GM19395 (cell line): ENCODE measurements around the gene JMJD6.
"Not testable (repeated sequence)": the region's sequence is repeated elsewhere in the genome, so short reads cannot be mapped to it uniquely, and the experiment has no call there.

Experiments
- ATAC-seq: cut with Tn5 transposase; IDR thresholded peaks from one replicate; pipeline ENCODE4 v1.9.1; 2021; ENCODE audit warnings: mild to moderate bottlenecking, moderate library complexity; ENCODE audit not compliant: unreplicated experiment

Gene JMJD6

DNA sequence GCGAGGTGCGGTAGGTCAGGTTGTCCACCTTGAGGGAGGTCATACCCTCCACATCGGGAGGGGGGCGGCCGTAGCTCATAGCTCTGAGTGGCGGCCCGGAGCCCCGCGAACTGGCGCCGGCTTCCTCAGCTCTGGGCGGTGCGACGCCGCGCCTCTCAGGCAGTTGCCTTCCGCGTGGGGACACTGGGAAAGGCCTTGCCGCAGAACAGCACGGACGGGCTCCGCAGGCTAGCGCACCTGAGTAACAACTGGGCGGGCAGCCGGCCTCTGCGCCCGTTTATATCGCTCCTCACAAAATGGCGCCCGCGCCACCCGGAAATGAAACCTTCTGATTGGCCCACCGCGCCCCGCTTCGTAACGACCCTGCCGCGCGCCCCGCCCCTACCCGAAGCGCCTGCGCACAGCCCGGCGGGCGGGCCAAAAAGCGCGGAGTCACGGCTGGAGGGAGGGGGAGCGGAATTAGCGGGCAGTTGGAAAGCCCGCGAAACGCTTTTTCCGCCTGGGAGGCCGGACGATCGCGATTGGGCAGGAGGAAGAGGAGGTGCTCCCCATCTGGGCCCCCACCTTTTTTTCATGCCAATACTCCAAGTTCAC is 10.8 kb upstream of the JMJD6 start, which contains the start of gene SRSF2:
TSS of gene SRSF2 (minus strand) at position 250 of the 594 bp plus-strand sequence. CDS start at position 79, 171 bp downstream.
- peak; percentile 66 for ATAC-seq

GRCh38 chr17:76736349-76737081 is 10.1 kb upstream of the JMJD6 start:
- ATAC-seq = peak; percentile 5

- ATAC-seq = no peak
These were observed 9.4 kb upstream of the JMJD6 start for GRCh38 chr17:76735586-76736348.

DNA sequence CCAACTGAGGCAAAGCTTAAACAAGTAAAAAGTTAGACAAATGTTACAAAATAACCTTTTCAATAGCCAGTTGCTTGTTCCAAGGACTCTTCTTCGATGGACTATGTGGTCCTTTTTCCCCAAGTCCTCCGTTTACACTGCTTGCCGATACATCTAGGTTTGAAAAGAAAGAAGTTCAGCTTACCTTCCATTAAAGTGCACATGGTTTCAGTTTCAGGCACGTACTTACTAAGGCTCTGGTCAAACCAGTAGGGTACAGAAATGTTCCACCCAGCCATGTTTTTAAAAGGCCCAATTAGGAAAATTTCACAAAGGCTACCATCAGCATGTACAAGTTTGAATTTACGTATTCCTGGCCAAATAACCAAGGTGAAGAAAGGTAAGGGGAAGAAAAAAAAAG is 8.6 kb upstream of the JMJD6 start:
- no peak for ATAC-seq

GRCh38 chr17:76734080-76734840 is 7.9 kb upstream of the JMJD6 start:
- no peak for ATAC-seq

DNA sequence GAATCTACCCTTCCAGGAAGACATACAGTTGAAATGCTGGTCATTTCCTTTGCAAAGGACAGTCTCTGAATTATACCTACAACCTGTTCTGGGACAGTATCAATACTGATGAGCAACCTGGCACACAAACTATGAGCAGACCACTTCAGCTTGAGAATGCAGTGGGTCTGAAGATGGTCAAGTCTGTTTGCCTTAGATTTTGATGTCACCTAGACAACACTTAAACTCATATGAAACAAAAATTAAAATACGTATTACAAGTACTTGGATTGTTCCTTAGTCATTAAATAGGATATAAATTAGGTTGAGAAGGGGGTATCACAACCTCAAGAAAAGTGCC is 7.2 kb upstream of the JMJD6 start:
- ATAC-seq = no peak

DNA sequence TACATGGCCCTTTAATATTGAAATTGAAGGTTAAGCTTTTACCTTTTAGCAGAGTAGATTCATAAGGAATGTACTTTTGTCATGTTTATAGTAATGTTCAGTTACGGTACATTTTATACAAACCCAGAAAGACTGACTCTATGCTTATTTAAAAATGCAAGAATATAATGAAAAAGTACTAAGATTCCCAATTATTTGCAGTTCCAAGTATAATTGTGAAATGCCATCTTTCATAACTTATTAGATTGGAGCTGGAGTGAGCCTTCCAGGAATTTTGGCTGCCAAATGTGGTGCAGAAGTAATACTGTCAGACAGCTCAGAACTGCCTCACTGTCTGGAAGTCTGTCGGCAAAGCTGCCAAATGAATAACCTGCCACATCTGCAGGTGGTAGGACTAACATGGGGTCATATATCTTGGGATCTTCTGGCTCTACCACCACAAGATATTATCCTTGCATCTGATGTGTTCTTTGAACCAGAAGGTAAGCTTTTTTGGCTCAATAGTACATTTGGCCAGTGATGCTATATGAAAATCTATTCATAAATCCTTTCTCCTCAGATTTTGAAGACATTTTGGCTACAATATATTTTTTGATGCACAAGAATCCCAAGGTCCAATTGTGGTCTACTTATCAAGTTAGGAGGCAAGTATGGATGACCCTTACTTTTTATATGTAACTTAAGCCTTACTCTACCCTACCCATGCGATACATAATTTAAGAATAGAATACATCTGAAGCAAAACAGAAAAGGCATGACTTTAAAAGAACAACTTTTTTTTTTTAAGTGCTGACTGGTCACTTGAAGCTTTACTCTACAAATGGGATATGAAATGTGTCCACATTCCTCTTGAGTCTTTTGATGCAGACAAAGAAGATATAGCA is 6.6 kb upstream of the JMJD6 start:
- no peak for ATAC-seq

GRCh38 chr17:76731800-76732733 is 5.7 kb upstream of the JMJD6 start:
- ATAC-seq = not testable (repeated sequence)

DNA sequence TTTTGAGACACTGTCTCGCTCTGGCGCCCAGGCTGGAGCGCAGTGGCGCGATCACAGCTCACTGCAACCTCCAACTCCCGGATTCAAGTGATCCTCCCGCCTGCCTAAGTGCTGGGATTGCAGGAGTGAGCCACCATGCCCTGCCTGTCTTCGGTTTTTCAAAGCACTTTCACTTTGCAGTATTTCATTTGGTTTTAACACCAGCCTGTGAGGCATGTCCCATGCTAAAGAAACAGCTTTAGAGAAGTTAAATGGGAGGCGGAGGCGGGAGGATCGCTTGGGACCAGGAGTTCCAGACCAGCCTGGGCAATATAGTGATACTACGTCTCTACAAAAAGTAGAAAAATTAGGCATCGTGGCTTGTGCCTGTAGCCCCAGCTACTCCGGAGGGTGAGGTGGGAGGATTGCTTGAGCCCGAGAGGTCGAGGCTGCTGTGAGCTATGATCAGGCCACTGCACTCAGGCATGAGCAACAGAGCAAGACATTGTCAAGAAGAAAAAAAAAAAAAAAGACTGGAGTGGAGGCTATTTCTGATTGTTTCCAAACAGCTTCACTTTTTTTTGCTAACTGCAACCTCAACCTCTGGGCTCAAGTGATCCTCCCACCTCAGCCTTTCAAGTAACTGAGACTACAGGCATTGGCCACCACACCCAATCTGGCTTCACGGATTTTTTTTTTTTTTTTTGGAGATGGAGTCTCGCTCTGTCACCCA is 1.5 kb upstream of the JMJD6 start:
- ATAC-seq = no peak

- ATAC-seq = peak; percentile 50
These were observed 641 bp upstream of the JMJD6 start, which contains the start of gene METTL23 for GRCh38 chr17:76726776-76727718. Gene METTL23, plus strand, starts transcription at chr17:76726839. Its CDS starts 2,872 bp downstream, at chr17:76729711.

- peak; percentile 19 for ATAC-seq
These were observed 701 bp downstream of the JMJD6 start for GRCh38 chr17:76725580-76726230.

GRCh38 chr17:76723812-76724211 is 2.6 kb downstream of the JMJD6 start:
- ATAC-seq = no peak

GRCh38 chr17:76722977-76723376 is 3.4 kb downstream of the JMJD6 start:
- ATAC-seq = not testable (repeated sequence)

GRCh38 chr17:76722279-76722678 is 4.1 kb downstream of the JMJD6 start:
- no peak for ATAC-seq

DNA sequence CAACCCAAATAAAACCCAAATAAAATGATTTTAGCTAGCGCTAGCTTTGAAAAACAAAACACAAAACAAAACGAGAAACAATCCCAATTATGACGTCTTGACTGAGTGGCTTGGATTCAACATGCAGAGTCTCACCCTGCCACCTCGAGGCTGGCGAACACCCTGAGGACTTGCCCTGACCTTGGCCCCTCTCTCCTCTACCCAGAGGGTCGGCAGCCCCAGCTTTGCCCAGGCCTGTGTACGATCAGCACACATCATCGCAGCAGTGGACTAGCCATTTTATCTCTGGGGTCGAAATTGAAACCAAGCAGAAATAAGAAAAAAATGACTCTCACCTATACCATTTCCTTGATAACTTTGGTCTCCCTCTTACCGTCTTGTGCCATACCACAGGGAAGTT is 4.9 kb downstream of the JMJD6 start:
- ATAC-seq = no peak

DNA sequence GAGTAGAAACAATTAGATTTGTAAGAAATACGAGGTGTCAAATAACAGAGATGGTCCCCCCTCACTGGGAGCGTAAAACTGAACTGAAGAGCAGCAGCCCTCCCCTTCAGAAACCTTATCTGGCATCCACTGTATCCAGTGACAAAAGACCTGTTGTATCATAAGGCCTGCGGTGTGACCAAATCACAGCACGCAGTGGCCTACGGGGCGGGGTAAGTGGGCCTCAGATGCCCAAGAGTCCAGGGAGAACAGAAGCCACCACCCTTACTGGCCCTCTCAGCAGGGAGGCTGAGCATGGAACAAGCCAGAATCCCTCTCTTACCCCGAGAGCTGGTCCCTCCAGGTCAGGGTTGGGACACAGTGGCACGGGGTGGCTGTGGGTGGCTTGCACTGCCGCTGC is 5.5 kb downstream of the JMJD6 start:
- no peak for ATAC-seq

GRCh38 chr17:76720211-76720610 is 6.2 kb downstream of the JMJD6 start:
- no peak for ATAC-seq
